Stimulated activated CD4-positive, alpha-beta T cell treated with anti-CD3 and anti-CD28 coated beads, Interleukin-1b, Interleukin-23, amount 100 ng/mL, for 4 hours (primary cell): ENCODE results near the gene MYO19.
"Not testable (repeated sequence)": the region's sequence is repeated elsewhere in the genome, so short reads cannot be mapped to it uniquely, and the experiment has no call there.

Source experiments
- DNase-seq, 2 donors: peaks; one replicate each; pipeline ENCODE4 v3.0.0-alpha.2; 2020; ENCODE audit warnings: low read depth in 2 of 2

Gene MYO19

DNA sequence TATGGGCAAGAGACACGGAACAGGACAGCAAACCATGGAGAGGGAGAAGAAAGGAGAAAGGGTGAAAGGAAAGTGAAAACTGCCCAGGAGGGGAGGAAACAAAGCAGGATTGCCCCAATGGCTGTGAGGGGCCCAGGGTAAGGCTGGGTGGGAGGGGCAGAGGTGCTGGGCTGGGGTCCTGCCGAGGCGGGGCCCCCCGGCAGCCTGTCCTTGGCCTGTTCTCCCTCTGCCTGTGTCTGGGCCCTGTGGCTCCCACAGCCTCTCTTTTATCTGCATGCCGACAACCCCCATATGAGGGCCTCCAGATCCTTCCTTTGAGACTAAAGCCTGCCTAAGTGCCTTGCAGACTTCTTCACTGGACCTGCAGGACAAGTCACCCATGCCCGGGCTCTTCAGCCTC lies 32.7 kb downstream of the MYO19 start:
- no peak for DNase-seq

DNA sequence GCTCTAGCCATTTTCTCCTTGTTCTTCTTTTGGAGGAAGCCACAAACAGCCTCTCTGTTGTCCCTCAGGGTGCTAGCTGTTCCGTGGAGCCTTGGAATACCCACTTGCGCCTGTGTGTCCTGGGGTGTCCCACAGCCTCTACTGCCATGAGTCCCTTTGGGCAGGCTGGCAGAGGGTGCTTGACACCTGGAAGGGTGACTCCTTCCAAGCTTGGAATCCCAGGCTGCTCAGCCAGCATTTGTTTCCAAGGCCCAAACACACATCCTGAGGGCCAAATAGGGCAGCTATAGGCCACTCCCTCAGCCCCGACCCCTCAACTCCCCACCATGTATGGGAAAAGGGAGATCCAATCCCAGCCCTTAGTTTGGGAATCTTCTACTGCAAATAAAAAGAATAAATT lies 33.3 kb downstream of the MYO19 start:
- DNase-seq, result no peak

DNA sequence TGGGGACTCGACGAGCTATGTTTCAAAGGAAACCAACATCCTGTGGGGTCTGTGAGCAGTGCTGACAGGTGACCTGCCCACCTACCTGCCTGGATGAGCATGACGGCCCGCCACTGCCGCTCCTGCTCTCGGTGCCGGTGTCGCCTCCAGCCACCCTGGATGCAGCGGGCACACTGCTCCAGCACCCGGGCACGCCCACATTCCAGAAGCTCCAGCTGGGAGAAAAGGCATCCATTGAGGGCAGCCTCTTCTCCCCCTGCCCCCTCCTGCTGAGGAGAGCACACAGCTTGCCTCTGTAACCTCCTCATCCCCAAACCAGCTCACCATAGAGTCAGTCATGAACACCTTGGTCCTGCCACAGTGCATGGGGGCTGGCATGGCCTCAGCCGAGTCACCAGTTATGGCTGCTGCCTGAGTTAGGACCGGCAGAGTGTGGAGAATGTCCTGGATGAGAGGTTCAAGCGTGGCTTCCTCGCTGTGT lies 33.9 kb downstream of the MYO19 start:
- DNase-seq, result no peak

DNA sequence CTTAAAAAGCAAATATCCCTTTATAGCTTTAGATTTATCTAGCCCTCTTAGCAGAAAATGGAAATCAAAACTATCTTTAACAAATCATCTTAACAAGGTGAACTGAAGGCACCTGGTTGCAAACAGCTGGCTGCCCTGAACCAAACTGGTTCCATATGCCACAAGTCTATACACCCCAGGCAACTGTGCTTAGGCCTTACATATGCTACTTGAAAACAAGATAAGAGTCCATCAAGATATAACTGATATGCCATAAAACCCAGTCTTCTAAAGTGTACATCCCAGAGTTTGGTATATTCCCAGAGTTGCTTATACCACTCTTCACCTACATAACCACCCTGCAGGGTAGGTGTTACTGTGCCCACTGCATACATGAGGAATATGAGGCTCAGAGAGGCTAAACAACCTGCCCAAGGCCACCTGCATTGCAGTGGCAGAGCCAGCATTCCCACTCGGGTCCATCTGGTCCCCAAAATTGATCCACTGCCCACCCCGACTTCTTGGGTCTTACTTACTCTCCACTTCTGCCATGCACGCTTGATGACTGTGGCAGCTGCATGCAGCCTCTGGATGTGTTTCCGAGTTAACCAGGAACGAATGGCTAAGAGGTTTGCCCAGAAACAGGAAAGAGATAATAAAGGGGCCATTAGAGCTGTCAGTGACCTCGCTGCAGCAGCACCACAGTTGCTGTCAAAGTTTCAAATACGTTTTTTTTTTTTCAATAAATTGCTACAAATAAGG lies 35.9 kb downstream of the MYO19 start:
- no peak for DNase-seq

DNA sequence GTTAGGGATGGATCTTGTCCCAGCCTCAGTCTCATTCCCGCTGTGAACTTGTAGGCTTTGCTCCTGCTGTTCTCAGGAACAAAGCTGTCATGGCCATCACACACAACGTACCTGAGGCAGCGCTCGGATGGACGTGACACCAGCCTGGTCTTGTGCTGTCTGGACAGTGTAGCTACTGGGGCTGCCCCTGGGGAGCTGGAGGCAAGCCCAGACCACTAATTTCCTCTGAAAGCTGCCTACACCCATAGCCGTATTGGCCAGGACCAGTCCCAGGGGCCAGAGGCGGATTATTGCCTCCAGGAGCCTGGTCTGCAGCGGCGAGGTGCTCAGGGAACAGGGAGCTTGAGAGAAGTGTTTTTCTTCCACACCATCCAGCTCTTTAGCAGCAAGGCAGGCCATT lies 36.5 kb downstream of the MYO19 start:
- no peak for DNase-seq

DNA sequence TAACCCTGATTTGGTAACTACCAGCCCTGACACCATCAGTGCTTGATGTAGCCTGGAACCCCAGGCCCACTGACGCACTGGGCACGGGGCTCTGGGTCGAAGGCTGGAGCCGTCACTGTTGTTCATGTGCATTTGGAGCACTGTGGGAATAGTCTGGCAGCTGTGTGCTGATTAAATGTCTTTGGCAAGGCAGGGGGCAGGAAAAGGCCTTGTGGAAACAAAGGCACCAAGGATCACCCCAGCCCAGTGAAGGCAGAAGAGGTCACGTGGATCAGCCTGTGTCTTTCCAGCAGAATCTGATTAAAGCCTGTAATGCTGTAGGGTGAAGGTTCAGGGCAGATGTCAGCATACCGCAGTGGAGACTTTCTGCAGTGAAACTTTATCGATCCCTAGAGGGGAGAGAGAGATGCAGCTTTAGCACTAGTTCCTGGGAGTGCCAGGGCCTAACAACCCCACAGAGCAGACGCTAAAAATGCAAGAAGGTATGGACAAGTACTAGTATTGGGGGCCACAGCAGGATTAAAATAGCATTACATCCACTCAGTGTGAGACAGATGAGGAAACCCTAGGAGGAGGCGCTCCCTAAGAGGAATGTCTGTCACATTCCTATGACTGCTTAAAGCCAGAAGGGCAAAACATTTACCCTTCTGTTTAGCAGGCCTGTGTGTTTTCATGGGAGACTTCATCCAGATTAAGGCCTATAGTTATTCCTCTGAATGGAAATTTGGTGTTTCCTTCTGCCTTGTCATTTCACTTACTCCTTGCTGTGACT lies 38.5 kb downstream of the MYO19 start:
- DNase-seq, result no peak

DNA sequence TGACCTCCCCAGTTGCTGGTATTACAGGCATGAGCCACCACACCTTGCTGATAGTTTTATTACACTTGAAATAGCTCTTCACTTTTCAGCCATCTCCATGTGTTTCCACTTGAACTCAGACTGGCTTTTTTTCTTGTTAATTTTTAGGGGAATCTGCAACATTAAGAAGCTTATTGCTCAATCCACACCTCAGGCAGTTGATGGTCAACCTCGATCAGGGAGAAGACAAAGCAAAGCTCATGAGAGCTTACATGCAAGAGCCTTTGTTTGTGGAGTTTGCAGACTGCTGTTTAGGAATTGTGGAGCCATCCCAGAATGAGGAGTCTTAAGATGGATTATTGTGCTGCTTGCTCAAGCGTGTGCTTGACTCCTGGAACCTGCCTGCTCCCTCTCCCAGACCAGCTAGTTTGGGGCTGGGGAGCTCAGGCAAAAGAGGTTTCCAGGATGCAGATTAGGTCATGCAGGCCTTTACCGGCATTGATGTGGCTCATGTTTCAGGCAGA lies 39.5 kb downstream of the MYO19 start:
- no peak for DNase-seq

DNA sequence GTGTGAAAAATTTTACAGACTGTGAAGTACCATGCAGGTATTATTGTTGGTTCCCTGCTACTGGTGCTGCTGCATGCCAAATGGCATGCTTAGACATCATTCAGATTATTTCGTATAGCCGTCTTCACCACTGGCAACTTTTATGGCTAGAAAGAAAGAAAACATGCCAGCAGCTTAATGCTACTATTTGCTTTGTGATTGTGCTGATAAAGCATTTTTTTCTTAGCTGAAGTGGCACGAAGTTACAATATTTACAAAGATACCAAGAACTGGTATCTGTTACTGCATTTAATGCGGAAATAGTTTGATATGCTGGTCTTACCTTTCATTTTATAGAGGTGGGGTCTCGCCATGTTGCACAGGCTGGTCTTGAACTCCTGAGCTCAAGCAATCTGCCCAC lies 40.0 kb downstream of the MYO19 start:
- DNase-seq, result no peak

DNA sequence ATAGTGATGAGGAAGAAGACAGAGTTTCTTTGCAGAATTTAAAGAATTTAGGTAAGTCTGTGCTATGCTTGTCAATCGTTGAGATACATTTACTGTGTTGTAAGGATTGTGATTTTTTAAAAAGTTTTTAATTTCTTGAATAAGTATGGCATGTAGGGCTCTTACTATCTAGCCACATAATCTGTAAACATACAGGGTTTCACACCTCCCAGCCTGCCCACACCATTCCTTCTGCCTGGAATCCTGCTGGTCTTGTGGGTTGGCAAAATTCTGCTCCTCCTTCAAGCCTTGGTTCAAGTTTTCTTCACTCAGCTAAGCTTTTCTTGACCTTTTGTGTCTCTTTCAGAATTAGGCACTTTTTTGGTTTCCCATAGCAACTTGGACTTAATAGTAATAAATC lies 40.7 kb downstream of the MYO19 start:
- no peak for DNase-seq

DNA sequence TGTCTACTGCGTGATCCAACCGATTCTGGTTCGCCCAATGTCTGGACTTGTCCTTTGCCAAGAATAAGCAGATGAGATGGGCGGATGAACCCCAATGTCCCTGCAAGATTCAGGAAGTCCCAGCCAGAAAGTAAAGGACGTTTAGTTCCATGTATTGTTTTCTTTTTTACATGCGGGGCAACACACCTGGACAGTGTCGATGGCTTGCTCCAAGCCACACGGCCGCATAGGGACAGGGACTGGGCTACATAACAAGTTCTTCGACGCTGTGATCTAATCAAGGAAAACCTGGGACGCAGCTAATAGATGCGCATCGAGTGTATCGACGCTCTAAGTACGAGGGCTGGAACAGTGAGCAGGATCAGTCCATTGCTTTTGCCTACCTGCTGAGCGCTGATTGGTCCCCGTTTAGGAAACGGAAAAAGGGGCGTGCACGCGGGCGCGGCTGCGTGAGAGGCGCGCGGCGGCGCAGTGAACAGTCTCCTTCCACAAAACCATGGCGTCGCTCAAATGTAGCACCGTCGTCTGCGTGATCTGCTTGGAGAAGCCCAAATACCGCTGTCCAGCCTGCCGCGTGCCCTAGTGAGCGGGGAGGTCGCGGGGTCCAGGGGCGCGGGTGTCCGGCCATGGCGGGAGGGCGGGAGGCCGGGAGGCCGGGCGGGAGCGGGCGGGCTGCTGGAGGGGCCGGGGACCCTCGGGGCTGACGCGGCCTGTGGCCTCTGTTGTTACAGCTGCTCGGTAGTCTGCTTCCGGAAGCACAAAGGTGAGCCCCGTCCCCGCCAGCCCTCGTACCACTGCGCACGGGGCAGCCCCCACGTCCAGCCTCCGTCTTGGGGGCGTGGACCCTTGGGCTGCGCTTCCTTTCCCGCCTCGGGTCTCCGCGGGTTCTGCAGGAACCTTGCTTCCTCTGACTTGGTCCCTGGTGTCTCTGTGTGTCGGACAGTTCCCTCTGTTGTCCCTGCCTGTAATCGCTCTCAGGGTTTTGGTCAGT lies 48.2 kb downstream of the MYO19 start, which contains the start of gene ZNHIT3:
TSS of gene ZNHIT3 (plus strand) at position 478 of the 991 bp plus-strand sequence. CDS start at position 497, 19 bp downstream.
- peak; percentile 79 to 82 for DNase-seq

DNA sequence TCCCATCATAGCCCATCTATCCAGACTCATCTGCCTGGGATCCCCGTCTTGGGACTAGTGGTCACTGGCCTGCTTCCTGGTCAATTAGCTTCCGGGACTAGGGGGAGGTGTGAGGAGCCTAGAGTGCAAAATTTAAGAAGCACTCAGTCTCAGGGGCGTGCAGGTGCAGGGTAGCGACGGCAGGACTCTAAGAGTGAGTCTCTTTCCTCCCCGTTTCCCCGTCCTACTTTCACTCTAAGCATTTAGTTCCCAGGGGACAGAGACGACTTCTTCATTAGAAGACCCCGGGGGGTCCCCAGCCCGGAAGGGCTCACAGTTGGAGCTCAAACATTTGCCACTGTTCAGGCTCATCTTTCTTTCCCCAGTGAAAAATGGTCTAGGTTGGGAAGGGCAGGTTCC lies 48.9 kb downstream of the MYO19 start:
- DNase-seq, result no peak

DNA sequence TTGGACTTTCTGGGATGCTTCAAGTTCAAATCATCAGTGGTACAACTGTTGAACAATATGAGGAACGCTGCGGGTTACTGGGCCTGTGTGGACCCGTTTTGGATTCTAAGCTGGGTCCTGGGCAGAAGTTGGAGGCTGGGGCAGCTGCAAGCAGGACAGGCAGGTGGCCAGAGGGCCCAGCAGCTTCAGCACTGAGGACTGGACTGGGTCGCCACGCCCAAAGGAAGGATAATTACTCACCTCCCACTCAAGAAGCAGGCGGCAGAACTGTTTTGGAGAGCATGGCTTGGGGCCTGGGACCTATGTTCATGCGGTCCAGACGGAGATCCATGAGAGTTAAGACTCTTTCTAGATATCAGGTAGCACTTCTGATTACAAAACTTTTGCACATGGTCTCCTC lies 49.6 kb downstream of the MYO19 start:
- DNase-seq, result no peak

DNA sequence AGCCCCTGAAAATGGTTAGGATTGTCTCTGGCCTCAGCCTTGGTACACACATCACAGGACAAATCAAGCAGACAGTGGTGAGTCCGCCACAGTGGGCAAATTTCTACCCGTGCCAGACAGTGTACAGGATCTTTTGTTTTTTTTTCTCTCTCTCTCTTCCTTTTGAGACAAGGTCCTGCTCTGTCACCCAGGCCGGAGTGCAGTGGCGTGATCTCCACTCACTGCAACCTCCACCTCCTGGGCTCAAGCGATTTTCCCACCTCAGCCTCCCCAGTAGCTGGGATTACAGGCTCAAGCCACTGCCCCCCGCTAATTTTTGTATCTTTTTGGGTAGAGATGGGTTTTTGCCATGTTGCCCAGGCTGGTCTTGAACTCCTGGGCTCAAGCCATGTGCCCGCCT lies 50.6 kb downstream of the MYO19 start:
- not testable (repeated sequence) for DNase-seq

DNA sequence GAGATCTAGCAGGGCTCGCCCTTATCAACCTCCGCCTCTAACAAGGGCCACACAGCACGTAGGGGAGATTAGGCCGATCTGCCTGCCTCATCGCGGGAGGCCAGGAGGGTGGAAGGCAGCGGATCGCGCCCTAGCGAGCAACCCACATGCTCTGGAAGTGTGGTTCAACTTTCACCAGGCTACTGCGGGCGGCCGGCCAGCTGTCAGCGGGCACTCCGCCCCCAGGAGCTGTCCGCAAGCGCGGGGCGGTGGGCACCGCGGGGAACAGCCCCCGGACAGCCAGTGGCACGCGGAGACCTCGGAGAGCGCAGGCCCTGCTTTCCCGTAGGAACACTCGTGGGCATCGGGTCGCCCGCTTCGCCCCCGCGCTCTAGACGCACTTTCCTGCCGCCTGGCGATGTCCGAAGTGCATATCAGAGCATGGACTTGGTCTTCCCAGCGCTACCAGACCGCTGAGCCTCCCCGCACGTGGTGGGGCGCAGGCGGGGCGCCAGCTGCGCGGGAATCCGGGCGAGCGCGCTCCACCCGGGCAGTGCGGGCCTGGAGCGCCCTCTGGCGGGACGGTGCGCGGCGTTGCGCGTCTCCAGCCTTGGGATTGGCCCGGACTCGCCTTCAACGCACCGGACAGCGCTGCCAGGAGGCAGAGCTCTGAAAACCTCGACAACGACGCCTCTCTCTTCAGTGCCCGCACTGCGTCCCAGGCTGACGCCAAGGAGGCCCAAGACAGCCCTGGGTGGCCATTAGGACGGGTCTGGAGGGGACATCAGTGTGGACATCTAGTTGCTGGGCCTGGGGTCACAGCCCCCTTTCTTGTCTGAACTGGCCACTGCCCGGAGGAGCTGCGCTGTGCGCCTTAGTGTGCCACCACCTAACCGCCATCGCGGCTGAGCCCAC lies 51.8 kb downstream of the MYO19 start:
- peak; percentile 75 to 86 for DNase-seq

DNA sequence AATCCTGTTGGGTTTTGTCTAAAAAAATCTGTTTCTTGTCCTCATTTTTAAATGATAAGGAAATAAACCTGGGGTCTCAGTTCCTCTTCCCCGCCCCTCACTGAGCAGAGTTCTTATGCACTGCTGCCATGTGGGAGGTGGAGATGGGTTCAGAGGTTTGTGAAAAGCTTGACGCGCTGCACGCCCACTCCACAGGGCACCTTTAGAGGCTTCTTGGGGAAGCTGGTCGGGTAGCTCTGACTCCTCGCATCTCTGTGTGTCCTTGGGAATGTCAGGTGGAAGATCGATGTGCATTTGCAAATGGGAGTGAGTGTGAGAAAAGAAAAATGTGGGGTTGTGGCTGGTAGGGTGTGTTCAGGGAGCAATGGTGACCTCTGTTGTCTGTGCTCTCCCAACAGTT lies 52.8 kb downstream of the MYO19 start:
- DNase-seq, result no peak

DNA sequence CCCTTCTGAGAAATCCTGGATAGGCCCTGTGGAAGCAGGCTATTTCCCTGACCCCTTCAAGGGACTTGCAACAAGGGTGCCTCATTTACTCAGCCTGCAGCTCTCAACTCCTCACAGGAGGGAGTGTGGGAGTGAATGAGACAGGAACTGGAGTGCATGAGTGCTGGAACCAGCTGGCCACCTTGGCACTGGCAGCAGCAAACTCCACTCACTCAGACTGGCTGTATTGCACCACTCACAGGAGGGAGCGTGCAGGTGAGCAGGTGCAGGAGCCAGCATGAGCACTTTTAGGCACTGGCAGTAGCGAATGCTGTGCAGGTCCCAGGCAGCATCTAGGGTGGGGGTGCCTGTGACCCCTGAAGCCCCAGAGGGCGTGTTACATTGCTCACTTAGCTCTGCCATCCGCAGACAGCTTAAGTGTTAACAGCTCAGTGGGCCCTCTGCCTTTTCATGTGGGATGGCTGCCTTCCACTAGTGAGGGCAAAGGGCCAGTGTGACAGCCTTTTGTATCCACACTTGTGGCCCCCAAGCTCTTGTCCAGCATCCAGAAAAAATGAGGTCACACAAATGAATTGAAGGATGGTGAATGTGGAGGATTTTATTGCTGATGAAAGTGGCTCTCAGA lies 59.2 kb downstream of the MYO19 start:
- no peak for DNase-seq

DNA sequence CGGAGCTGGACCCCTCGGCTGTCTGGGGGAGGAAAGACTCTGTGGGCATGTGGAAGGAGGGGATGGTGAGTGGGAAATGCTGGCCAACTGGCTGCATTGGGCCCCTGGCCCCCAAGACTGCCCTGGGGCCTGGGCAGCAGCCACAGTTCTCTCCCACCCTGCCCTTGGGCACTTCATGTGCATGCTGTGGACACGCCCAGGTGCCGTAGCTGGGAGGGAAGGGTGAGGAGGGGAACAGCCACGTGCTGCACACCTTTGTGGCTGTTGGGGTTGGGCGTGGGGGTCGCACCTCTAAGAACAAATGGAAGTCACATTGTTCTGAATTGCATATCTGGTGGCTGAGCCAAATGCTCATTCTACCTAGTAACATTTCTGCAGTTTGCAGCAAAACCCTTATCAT lies 60.1 kb downstream of the MYO19 start:
- DNase-seq, result no peak

DNA sequence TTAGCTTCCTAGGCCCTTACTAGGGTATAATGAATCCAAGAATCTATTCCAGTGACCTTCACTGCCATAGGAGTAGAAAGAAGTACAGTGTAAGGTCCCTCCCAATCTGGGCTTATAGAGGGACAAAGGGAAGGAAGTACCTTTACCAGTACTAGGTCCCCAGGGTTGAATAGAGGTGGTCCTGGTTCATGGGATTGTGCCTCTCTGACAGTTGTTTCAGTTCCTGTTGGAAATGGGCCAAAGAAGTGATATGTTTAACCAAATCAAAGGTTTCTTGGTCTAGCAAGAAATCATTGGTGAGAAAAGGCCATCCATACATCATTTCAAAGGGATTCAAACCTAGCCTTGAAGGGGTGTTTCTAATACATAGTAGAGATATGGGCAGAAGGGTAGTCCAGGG lies 64.2 kb downstream of the MYO19 start:
- no peak for DNase-seq

DNA sequence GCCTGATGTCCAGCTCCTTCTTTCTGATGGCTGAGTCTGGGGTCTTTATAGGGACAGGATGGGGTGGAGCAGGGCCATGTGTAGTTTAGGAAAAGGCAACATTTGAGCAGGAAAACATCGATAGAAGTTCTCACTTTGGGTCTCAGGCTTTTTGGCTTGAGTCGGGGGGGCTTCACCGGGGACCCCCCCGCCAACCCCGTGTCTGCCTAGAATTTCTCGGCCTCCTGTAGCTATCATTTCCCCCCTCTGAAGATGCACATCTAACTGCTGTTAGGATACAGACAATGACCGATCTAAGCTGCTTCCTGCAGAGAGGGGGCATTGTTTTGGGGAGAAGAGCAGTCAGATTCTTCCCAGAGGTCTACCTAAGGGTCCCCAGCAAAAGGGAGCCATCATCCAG lies 64.9 kb downstream of the MYO19 start:
- no peak for DNase-seq
